HCT116 (cell line): ENCODE data around the gene CHMP4B. TPM values are rescaled to one million over a fixed set of nuclear protein-coding genes. Genes with fewer than 3 reads are reported as not detected.

Experiments
- ATAC-seq: fragments of 200-7000 bp; cut with Tn5 transposase; 2 replicates; pipeline ENCODE4 v1.9.1; 2020; ENCODE audit warnings: mild to moderate bottlenecking, moderate library complexity
- BruUV-seq: library from RNA; stranded (reverse); fragments of 400-500 nt; replicated peaks from 2 replicates; lab custom pipeline; 2021; lab: Mats Ljungman, UMichigan
- CTCF ChIA-PET: fragments of 300-600 bp; sonication (Branson Sonifier 250); formaldehyde crosslinking; loops from one replicate; lab custom pipeline; 2021; ENCODE audit warnings: antibody characterized with exemption; lab: Charles Lee
- POLR2A ChIA-PET: fragments of 300-600, 350-600 bp; sonication (Branson Sonifier 250); formaldehyde crosslinking; loops from one replicate; lab custom pipeline; 2021; ENCODE audit warnings: antibody characterized with exemption; lab: Charles Lee
- RAD21 ChIA-PET, 2 experiments: fragments of 300-600 bp; sonication (Branson Sonifier 250); formaldehyde crosslinking; loops; one replicate each; lab custom pipeline; 2023; ENCODE audit warnings: low total read pairs in 2 of 2; ENCODE audit not compliant: uncharacterized antibody in 2 of 2, unreplicated experiment in 2 of 2, low non-redundant PET in 1 of 2; lab: Charles Lee
- DNase-seq: peaks from one replicate; pipeline ENCODE4 v3.0.0-alpha.2; 2010; ENCODE audit warnings: low read depth, low spot score
- H2AFZ ChIP-seq: fragments of 200-600 bp; shearing (Covaris generic), sonication (generic); 2 replicates; pipeline ENCODE4 v1.6.1; 2017; ENCODE audit warnings: low read depth, mixed run types, mixed read lengths, antibody characterized with exemption, low read length; ENCODE audit not compliant: poor library complexity, severe bottlenecking
- H3K27ac ChIP-seq: 2 replicates; pipeline ENCODE4 v1.5.1; 2012; ENCODE audit warnings: low read depth, low read length
- H3K27me3 ChIP-seq: fragments of 200-600 bp; sonication (generic); 2 replicates; pipeline ENCODE4 v1.6.1; 2016; ENCODE audit warnings: mixed run types, low read length, mixed read lengths; ENCODE audit not compliant: insufficient read depth
- H3K36me3 ChIP-seq, 2 experiments: fragments of 200-500 bp in 1 of 2; fragments of 200-600 bp in 1 of 2; sonication (Bioruptor generic) in 1 of 2; sonication (generic) in 1 of 2; 2 replicates each; pipeline versions ENCODE4 v1.5.1 to v1.6.1; 2014 to 2016; ENCODE audit warnings: low read length in 2 of 2, inconsistent platforms in 1 of 2, mixed read lengths in 1 of 2, mixed run types in 1 of 2; ENCODE audit not compliant: insufficient read depth in 2 of 2, control insufficient read depth in 1 of 2
- H3K4me1 ChIP-seq, 2 experiments: fragments of 200-600 bp in 1 of 2; sonication (generic) in 1 of 2; 2 replicates each; pipeline versions ENCODE4 v1.5.1 to v1.6.1; 2012 to 2017; ENCODE audit warnings: low read length in 2 of 2, inconsistent platforms in 1 of 2, mild to moderate bottlenecking in 1 of 2, mixed read lengths in 1 of 2, mixed run types in 1 of 2, moderate library complexity in 1 of 2; ENCODE audit not compliant: insufficient read depth in 2 of 2, control insufficient read depth in 1 of 2
- H3K4me2 ChIP-seq: fragments of 200-600 bp; sonication (generic); 2 replicates; pipeline ENCODE4 v1.6.1; 2017; ENCODE audit warnings: mixed run types, low read length, mixed read lengths
- H3K4me3 ChIP-seq, 2 experiments: fragments of 200-600 bp in 1 of 2; sonication (generic) in 1 of 2; replicated peaks in 1 of 2; 2 replicates each; pipeline ENCODE4 v1.5.1; 2011 to 2016; ENCODE audit warnings: low read length in 2 of 2, control low read depth in 1 of 2, low read depth in 1 of 2, mild to moderate bottlenecking in 1 of 2, mixed read lengths in 1 of 2, mixed run types in 1 of 2
- H3K79me2 ChIP-seq: fragments of 200-600 bp; sonication (generic); 2 replicates; pipeline ENCODE4 v1.6.1; 2017; ENCODE audit warnings: mild to moderate bottlenecking, mixed run types, low read length, moderate library complexity, mixed read lengths; ENCODE audit not compliant: insufficient read depth
- H3K9ac ChIP-seq: fragments of 200-600 bp; sonication (generic); 2 replicates; pipeline ENCODE4 v1.6.1; 2016; ENCODE audit warnings: low read length, mixed read lengths
- H3K9me2 ChIP-seq: fragments of 200-600 bp; sonication (generic), shearing (Covaris generic); 2 replicates; pipeline ENCODE4 v1.6.1; 2017; ENCODE audit warnings: mixed run types, mild to moderate bottlenecking, moderate library complexity; ENCODE audit not compliant: insufficient read depth
- H3K9me3 ChIP-seq, 2 experiments: fragments of 200-500 bp in 1 of 2; fragments of 200-600 bp in 1 of 2; sonication (Bioruptor generic) in 1 of 2; sonication (generic) in 1 of 2; 2 replicates each; pipeline ENCODE4 v1.6.1; 2014 to 2017; ENCODE audit warnings: low read length in 2 of 2, mixed read lengths in 2 of 2, inconsistent platforms in 1 of 2, low read depth in 1 of 2, mild to moderate bottlenecking in 1 of 2, mixed run types in 1 of 2, moderate library complexity in 1 of 2; ENCODE audit not compliant: control insufficient read depth in 1 of 2, insufficient read depth in 1 of 2
- H4K20me1 ChIP-seq: fragments of 200-600 bp; sonication (generic), shearing (Covaris generic); 2 replicates; pipeline ENCODE4 v1.6.1; 2017; ENCODE audit warnings: mixed run types, mild to moderate bottlenecking, moderate library complexity; ENCODE audit not compliant: insufficient read depth
- CBX3 ChIP-seq: IDR thresholded peaks from 2 replicates; pipeline ENCODE4 v1.6.1; 2012; ENCODE audit warnings: low read depth
- CEBPB ChIP-seq: IDR thresholded peaks from 2 replicates; pipeline ENCODE4 v1.6.1; 2012; ENCODE audit warnings: low read depth
- EZH2phosphoT487 ChIP-seq: fragments of 200-600 bp; IDR thresholded peaks from 2 replicates; pipeline ENCODE4 v1.6.1; 2018; ENCODE audit warnings: antibody characterized with exemption, borderline replicate concordance
- JUND ChIP-seq: IDR thresholded peaks from 2 replicates; pipeline ENCODE4 v1.6.1; 2012
- POLR2AphosphoS5 ChIP-seq: IDR thresholded peaks from 2 replicates; pipeline ENCODE4 v1.6.1; 2011; ENCODE audit warnings: mild to moderate bottlenecking, low read depth, low read length, moderate library complexity
- SIN3A ChIP-seq: IDR thresholded peaks from 2 replicates; pipeline ENCODE4 v1.6.1; 2012; ENCODE audit warnings: low read depth
- ZFX ChIP-seq: fragments of 450-650 bp; IDR thresholded peaks from 2 replicates; pipeline ENCODE4 v1.6.1; 2017
- intact Hi-C: fragments of 100-400 bp; cut with micrococcal nuclease; formaldehyde crosslinking; loops from 2 replicates; pipeline ENCODE4 v1.10.0; 2022
- total RNA-seq: library from RNA; stranded (reverse); gene quantifications from one replicate; pipeline ENCODE4 v1.2.1, GENCODE V29; 2021; ENCODE audit not compliant: unreplicated experiment
- TF ChIP-seq, protein P1 (sequence below): IDR thresholded peaks from 2 replicates; pipeline ENCODE4 v1.6.1; 2011; ENCODE audit warnings: mild to moderate bottlenecking, low read length, moderate library complexity; ENCODE audit not compliant: insufficient replicate concordance; ENCODE audit errors: extremely low read depth
- TF ChIP-seq, protein P2 (sequence below), 3 experiments: fragments of 200-600 bp in 1 of 3; sonication (generic) in 1 of 3; IDR thresholded peaks in 2 of 3; conservative IDR thresholded peaks in 1 of 3; 2 replicates each; pipeline ENCODE4 v1.5.1; 2012 to 2017; ENCODE audit warnings: low read depth in 2 of 3, low read length in 2 of 3, antibody characterized with exemption in 1 of 3, borderline replicate concordance in 1 of 3, control low read depth in 1 of 3, mild to moderate bottlenecking in 1 of 3, mixed read lengths in 1 of 3, mixed run types in 1 of 3, moderate library complexity in 1 of 3; ENCODE audit not compliant: insufficient read depth in 1 of 3

CHMP4B gene
- total RNA-seq, 1 experiment from 2014 or later: 56.9 TPM

DNA sequence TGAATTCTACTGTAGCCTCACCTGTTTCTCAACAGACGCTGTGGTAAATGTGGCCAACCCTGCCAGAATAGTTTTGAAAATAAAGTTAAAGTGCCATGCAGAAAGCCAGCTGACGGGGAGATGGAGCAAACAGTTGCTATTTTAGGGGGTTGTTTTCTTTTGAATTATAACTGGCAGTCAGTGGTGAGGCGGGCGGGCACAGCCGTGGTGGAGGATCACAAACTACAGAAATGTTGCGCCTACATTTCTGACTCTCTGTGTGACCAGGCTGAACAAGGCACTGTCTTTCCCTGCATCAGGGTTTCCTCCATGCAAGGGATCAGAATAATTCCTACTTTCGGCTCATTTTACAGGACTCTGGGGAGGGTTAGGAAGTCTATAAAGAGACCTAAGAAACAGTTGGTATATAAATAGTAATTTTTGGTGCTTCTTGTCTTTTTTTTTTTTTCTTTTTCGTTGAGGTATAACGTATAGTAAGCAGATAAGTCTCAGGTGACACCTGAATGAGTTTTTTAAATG, 17.2 kb downstream of the CHMP4B start:
- DNase-seq: no peak
- no peak overlapping the region for H3K4me3 ChIP-seq
- ChIA-PET CTCF (no interaction called here), POLR2A (no interaction called here), RAD21 (no interaction called here)
- H3K79me2 ChIP-seq: peaks cover 60% of the 10 kb centered on the region
- no peak overlapping the region for H2AFZ ChIP-seq
- 0 out of 4 replicates have a peak, but pooled peaks cover 0 to 4% of the 10 kb centered on the region in 2 experiments for H3K4me1 ChIP-seq
- no peak overlapping the region for H3K27ac ChIP-seq
- H3K4me2 ChIP-seq: no peak overlapping the region
- no peaks in the 10 kb centered on the region for H4K20me1 ChIP-seq
- H3K9me3 ChIP-seq: no peaks in the 10 kb centered on the region
- no peak for ATAC-seq
- no TSS peak for BruUV-seq
- no peaks in the 10 kb centered on the region for H3K9me2 ChIP-seq
- no peak for TF ChIP-seq CEBPB
- no peak for TF ChIP-seq JUND
- no peak for TF ChIP-seq EZH2phosphoT487
- TF ChIP-seq CBX3: no peak
- intact Hi-C loops: no loop called here
- H3K36me3 ChIP-seq: no peaks in the 10 kb centered on the region
- H3K9ac ChIP-seq: no peak overlapping the region
- H3K27me3 ChIP-seq: no peaks in the 10 kb centered on the region

DNA sequence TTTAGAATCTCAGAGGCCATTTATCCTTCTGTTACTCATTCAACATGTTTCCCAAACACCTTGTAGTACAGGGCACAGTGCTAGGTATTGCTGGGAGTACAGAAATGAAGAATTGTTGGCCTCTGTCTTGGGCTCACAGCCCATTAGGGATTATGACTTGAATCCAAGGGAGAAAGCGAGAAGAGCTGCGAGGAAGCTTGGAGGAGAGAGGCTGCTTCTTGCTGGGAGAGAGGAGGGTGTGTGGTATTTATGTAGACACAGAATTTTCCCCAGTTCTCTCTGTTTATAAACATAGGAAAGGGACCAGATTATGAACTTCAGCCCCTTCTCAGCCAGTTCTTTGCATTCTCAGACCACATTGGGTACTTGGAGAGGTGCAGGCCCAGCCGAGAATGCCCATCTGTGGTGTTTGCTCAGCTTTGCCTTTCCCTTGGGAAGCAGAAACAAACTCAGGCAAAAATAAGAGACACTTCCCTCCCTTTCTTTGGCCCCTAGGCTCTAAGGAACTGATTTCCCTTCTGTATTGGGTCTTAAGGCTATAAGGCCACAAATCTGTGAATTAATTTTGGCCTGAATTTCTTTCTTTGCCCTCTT, 17.9 kb downstream of the CHMP4B start:
- ATAC-seq: no peak
- no peak for DNase-seq
- H3K79me2 ChIP-seq: peaks cover 63% of the 10 kb centered on the region
- H4K20me1 ChIP-seq: no peaks in the 10 kb centered on the region
- no peak overlapping the region for H3K4me2 ChIP-seq
- H3K36me3 ChIP-seq: no peaks in the 10 kb centered on the region
- no peaks in the 10 kb centered on the region for H3K9me2 ChIP-seq
- H2AFZ ChIP-seq: no peak overlapping the region
- 0 out of 4 replicates have a peak, but pooled peaks cover 0 to 4% of the 10 kb centered on the region in 2 experiments for H3K4me1 ChIP-seq
- no peaks in the 10 kb centered on the region for H3K9me3 ChIP-seq
- BruUV-seq: no TSS peak
- H3K27ac ChIP-seq: no peak overlapping the region
- ChIA-PET RAD21 (no interaction called here), CTCF (no interaction called here), POLR2A (no interaction called here)
- no peak overlapping the region for H3K9ac ChIP-seq
- no peak for TF ChIP-seq ZFX
- TF ChIP-seq, protein P1, sequence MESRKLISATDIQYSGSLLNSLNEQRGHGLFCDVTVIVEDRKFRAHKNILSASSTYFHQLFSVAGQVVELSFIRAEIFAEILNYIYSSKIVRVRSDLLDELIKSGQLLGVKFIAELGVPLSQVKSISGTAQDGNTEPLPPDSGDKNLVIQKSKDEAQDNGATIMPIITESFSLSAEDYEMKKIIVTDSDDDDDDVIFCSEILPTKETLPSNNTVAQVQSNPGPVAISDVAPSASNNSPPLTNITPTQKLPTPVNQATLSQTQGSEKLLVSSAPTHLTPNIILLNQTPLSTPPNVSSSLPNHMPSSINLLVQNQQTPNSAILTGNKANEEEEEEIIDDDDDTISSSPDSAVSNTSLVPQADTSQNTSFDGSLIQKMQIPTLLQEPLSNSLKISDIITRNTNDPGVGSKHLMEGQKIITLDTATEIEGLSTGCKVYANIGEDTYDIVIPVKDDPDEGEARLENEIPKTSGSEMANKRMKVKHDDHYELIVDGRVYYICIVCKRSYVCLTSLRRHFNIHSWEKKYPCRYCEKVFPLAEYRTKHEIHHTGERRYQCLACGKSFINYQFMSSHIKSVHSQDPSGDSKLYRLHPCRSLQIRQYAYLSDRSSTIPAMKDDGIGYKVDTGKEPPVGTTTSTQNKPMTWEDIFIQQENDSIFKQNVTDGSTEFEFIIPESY: no peak
- TF ChIP-seq, protein P2, sequence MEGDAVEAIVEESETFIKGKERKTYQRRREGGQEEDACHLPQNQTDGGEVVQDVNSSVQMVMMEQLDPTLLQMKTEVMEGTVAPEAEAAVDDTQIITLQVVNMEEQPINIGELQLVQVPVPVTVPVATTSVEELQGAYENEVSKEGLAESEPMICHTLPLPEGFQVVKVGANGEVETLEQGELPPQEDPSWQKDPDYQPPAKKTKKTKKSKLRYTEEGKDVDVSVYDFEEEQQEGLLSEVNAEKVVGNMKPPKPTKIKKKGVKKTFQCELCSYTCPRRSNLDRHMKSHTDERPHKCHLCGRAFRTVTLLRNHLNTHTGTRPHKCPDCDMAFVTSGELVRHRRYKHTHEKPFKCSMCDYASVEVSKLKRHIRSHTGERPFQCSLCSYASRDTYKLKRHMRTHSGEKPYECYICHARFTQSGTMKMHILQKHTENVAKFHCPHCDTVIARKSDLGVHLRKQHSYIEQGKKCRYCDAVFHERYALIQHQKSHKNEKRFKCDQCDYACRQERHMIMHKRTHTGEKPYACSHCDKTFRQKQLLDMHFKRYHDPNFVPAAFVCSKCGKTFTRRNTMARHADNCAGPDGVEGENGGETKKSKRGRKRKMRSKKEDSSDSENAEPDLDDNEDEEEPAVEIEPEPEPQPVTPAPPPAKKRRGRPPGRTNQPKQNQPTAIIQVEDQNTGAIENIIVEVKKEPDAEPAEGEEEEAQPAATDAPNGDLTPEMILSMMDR (IDR thresholded peaks at IDR 0.05 in 2 of 3, conservative IDR thresholded peaks at IDR 0.05 in 1 of 3; ENCODE audit: borderline replicate concordance in 1 of 3, insufficient read depth in 1 of 3, low read depth in 2 of 3, low read length in 2 of 3): no peak
- no peak for TF ChIP-seq POLR2AphosphoS5
- no peak for TF ChIP-seq SIN3A
- no peaks in the 10 kb centered on the region for H3K27me3 ChIP-seq
- intact Hi-C loops: no loop called here
- H3K4me3 ChIP-seq: no peak overlapping the region
